ENCODE data around the gene PCOLCE2.

- TF ChIP-seq CTCF (IDR thresholded peaks at IDR 0.05), result no peak
- TF ChIP-seq ZNF423 (CRISPR knock-in tag; IDR thresholded peaks at IDR 0.05), result no peak
These were observed 16.0 kb upstream of the PCOLCE2 start for GRCh38 chr3:142904639-142905436.
